GM12878 (cell line): Measurements from ENCODE around the gene CASP8AP2. TPM values are rescaled to one million over a fixed set of nuclear protein-coding genes. Genes with fewer than 3 reads are reported as not detected.
"Not testable (repeated sequence)": the region's sequence is repeated elsewhere in the genome, so short reads cannot be mapped to it uniquely, and the experiment has no call there.

Experiments
- ATAC-seq: fragments of 200-7000 bp; cut with Tn5 transposase; 3 replicates; pipeline ENCODE4 v1.9.1; 2020; ENCODE audit warnings: mild to moderate bottlenecking, moderate library complexity
- BruUV-seq: library from RNA; stranded (reverse); fragments of 400-500 nt; replicated peaks from 2 replicates; lab custom pipeline; 2021; lab: Mats Ljungman, UMichigan
- CTCF ChIA-PET: fragments of 300-600 bp; sonication (Branson Sonifier 250); formaldehyde crosslinking; extraction: SDS; loops from one replicate; lab custom pipeline; 2021; ENCODE audit warnings: inconsistent platforms; lab: Yijun Ruan, JAX
- POLR2A ChIA-PET: fragments of 350-600 bp; formaldehyde crosslinking; extraction: SDS; loops from one replicate; lab custom pipeline; 2021; ENCODE audit warnings: inconsistent platforms; lab: Charles Lee
- RAD21 ChIA-PET: fragments of 300-600 bp; sonication (Branson Sonifier 250); formaldehyde crosslinking; loops from one replicate; lab custom pipeline; 2023; ENCODE audit warnings: antibody characterized with exemption; ENCODE audit not compliant: unreplicated experiment; lab: Charles Lee
- SMC1A ChIA-PET: fragments of 300-600 bp; sonication (Branson Sonifier 250); formaldehyde crosslinking; loops from one replicate; lab custom pipeline; 2023; ENCODE audit not compliant: unreplicated experiment, uncharacterized antibody; lab: Charles Lee
- DNase-seq: peaks from one replicate; pipeline ENCODE4 v3.0.0-alpha.2; 2011; ENCODE audit warnings: low read depth, low spot score
- FAIRE-seq: peaks from 3 replicates; lab custom pipeline; 2011; peaks lifted over from hg19 to GRCh38; lab: Jason Lieb, UNC
- H2AFZ ChIP-seq: 2 replicates; pipeline ENCODE4 v1.6.0; 2011; ENCODE audit warnings: low read depth, low read length, control low read depth; ENCODE audit not compliant: control insufficient read depth
- H3K27ac ChIP-seq: 2 replicates; pipeline ENCODE4 v1.5.1; 2011; ENCODE audit warnings: control low read depth; ENCODE audit not compliant: control insufficient read depth, insufficient read depth
- H3K27me3 ChIP-seq, 2 experiments: replicated peaks in 1 of 2; 2 replicates each; pipeline versions ENCODE4 v1.6.0 to v1.6.1; 2011; ENCODE audit warnings: low read length in 1 of 2; ENCODE audit not compliant: control insufficient read depth in 2 of 2, insufficient read depth in 2 of 2
- H3K36me3 ChIP-seq, 2 experiments: 2 replicates each; pipeline ENCODE4 v1.5.1; 2011; ENCODE audit warnings: low read length in 1 of 2; ENCODE audit not compliant: control insufficient read depth in 2 of 2, insufficient read depth in 2 of 2
- H3K4me1 ChIP-seq: 2 replicates; pipeline ENCODE4 v1.6.1; 2011; ENCODE audit warnings: mild to moderate bottlenecking, low read length, moderate library complexity, mixed read lengths; ENCODE audit not compliant: control insufficient read depth, insufficient read depth
- H3K4me2 ChIP-seq: 2 replicates; pipeline ENCODE4 v1.6.0; 2011; ENCODE audit warnings: control low read depth; ENCODE audit not compliant: control insufficient read depth, insufficient read depth
- H3K4me3 ChIP-seq: fragments of 200-600 bp; sonication (generic); 2 replicates; pipeline ENCODE4 v1.5.1; 2016
- H3K79me2 ChIP-seq: 2 replicates; pipeline ENCODE4 v1.6.0; 2011; ENCODE audit warnings: low read length; ENCODE audit not compliant: control insufficient read depth, insufficient read depth
- H3K9ac ChIP-seq: 2 replicates; pipeline ENCODE4 v1.8.0; 2011; ENCODE audit warnings: low read length, control low read depth, mixed read lengths; ENCODE audit not compliant: control insufficient read depth, insufficient read depth
- H3K9me3 ChIP-seq: replicated peaks from 3 replicates; pipeline ENCODE4 v1.5.1; 2011; ENCODE audit warnings: mild to moderate bottlenecking, low read length; ENCODE audit not compliant: control insufficient read depth, insufficient read depth
- H4K20me1 ChIP-seq: 2 replicates; pipeline ENCODE4 v1.6.0; 2011; ENCODE audit not compliant: control insufficient read depth, insufficient read depth
- IKZF2 ChIP-seq, 2 experiments: fragments of 450-650 bp; IDR thresholded peaks; 2 replicates each; pipeline ENCODE4 v1.6.1; 2017; ENCODE audit warnings: mild to moderate bottlenecking in 2 of 2, moderate library complexity in 2 of 2
- NR2C1 ChIP-seq: fragments of 450-650 bp; IDR thresholded peaks from 2 replicates; pipeline ENCODE4 v1.6.1; 2017; ENCODE audit warnings: antibody characterized with exemption, mild to moderate bottlenecking, moderate library complexity
- RAD51 ChIP-seq: fragments of 450-650 bp; IDR thresholded peaks from 2 replicates; pipeline ENCODE4 v1.6.1; 2016; ENCODE audit warnings: moderate library complexity, mild to moderate bottlenecking, inconsistent platforms
- WGBS: methylation state at CpG from one replicate; pipeline ENCODE4 v1.1.6; 2016; ENCODE audit warnings: low lambda C conversion rate; ENCODE audit not compliant: insufficient replicate concordance, insufficient coverage; ENCODE audit errors: missing lambda C conversion rate; 5-methylcytosine and 5-hydroxymethylcytosine counted together
- in situ Hi-C: fragments of 300-500 bp; cut with MboI; formaldehyde crosslinking; loops from 9 replicates; pipeline ENCODE4 v1.14.3; 2018; ENCODE audit warnings: mixed read lengths
- intact Hi-C: fragments of 100-400 bp; cut with micrococcal nuclease; formaldehyde crosslinking; loops from one replicate; pipeline ENCODE4 v1.14.2; 2022; ENCODE audit not compliant: unreplicated experiment
- polyA plus RNA-seq, 11 experiments: library from polyadenylated mRNA; depleted of rRNA in 4 of 11; unstranded in 6 of 11; stranded (reverse) in 5 of 11; fragments of >200 nt; fragmentation: Nextera tagmentation in 4 of 11; fragmentation: Illumina TruSeq in 1 of 11; extraction: Ambion mirVana in 4 of 11; extraction: Trizol in 1 of 11; gene quantifications; 1 replicate in 1 of 11; 2 replicates in 10 of 11; pipeline versions ENCODE4 v1.2.1 to v1.2.3, GENCODE V29; 2011 to 2016; ENCODE audit warnings: inconsistent platforms in 2 of 11, missing spikeins in 2 of 11, low read depth in 1 of 11
- total RNA-seq, 4 experiments: library from RNA; depleted of rRNA in 3 of 4; stranded (reverse); fragments of >200 nt in 3 of 4; fragmentation: Illumina TruSeq in 1 of 4; extraction: Trizol in 1 of 4; gene quantifications; 2 replicates each; pipeline versions ENCODE4 v1.2.1 to v1.2.3, GENCODE V29; 2013 to 2021
- TF ChIP-seq, protein P1 (sequence below): IDR thresholded peaks from 2 replicates; pipeline ENCODE4 v1.6.1; 2012; ENCODE audit warnings: low read depth, low read length, improper control_type of control experiment
- TF ChIP-seq, protein P2 (sequence below): IDR thresholded peaks from 2 replicates; pipeline ENCODE4 v1.6.1; 2011; ENCODE audit warnings: borderline replicate concordance, low read depth, mild to moderate bottlenecking, moderate library complexity, mixed read lengths, low read length; ENCODE audit not compliant: insufficient read depth; ENCODE audit errors: extremely low read length

The CASP8AP2 gene
- total and polyA plus RNA-seq, 10 of the 15 experiments (the other 5 are each of a cell fraction or from before 2014, with no cell fraction given): 11.1 to 28.7 (median 17.1) TPM

DNA sequence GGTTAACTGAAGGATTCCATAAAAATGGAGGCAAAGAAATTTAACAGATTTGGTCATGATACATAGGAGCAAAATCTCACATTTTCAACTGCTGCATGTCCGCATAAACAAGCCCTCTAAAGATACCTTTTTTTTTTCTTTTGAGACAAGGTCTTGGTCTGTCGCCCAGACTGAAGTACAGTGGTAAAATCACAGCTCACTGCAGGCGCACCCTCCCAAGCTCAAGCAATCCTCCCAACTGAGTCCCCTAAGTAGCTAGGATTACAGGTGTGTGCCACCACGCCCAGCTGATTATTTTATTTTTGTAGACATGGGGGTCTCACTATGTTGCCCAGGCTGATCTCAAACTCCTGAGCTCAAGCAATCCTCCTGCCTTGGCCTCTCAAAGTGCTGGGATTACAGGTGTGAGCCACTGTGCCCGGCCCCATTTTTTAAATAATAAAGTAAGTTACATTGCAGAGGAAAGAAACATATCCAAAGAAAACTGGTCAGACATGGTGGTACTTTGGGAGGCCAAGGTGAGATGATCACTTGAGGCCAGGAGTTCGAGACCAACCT, 23.8 kb upstream of the CASP8AP2 start:
- DNase-seq: no peak
- peaks cover 25% of the 10 kb centered on the region for H3K79me2 ChIP-seq
- no peak for FAIRE-seq
- no peak overlapping the region for H3K4me2 ChIP-seq
- POLR2A ChIA-PET: interaction anchor here (0.9 kb wide), 1 partner anchor 11 kb away, joined by 3 read pairs; no protein-coding TSS in a partner anchor
- RAD21 ChIA-PET: no interaction called here
- H3K4me1 ChIP-seq: no peaks in the 10 kb centered on the region
- BruUV-seq: no TSS peak
- SMC1A ChIA-PET: interaction anchor here (1.6 kb wide), 1 partner anchor 13 kb away, joined by 4 read pairs; no protein-coding TSS in a partner anchor
- ATAC-seq: no peak
- H3K9me3 ChIP-seq: no peaks in the 10 kb centered on the region
- H3K4me3 ChIP-seq: no peak overlapping the region
- no peaks in the 10 kb centered on the region for H3K27me3 ChIP-seq
- no peak overlapping the region for H3K27ac ChIP-seq
- H2AFZ ChIP-seq: no peak overlapping the region
- CTCF ChIA-PET: interaction anchor here (1.0 to 1.2 kb wide), 2 partner anchors 8 to 14 kb away, joined by 3 read pairs; partner anchors contain the start of gene MDN1
- H3K9ac ChIP-seq: no peak overlapping the region
- TF ChIP-seq NR2C1: no peak
- TF ChIP-seq, protein P1, sequence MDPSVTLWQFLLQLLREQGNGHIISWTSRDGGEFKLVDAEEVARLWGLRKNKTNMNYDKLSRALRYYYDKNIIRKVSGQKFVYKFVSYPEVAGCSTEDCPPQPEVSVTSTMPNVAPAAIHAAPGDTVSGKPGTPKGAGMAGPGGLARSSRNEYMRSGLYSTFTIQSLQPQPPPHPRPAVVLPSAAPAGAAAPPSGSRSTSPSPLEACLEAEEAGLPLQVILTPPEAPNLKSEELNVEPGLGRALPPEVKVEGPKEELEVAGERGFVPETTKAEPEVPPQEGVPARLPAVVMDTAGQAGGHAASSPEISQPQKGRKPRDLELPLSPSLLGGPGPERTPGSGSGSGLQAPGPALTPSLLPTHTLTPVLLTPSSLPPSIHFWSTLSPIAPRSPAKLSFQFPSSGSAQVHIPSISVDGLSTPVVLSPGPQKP: no peak
- TF ChIP-seq RAD51: no peak
- intact Hi-C loops (no loop called here), in situ Hi-C loops (no loop called here)
- no peaks in the 10 kb centered on the region for H4K20me1 ChIP-seq
- no peaks in the 10 kb centered on the region; a peak in 2 of 4 replicates for H3K36me3 ChIP-seq
- WGBS: 95% methylated on average over 6 of the region's 6 CpGs

DNA sequence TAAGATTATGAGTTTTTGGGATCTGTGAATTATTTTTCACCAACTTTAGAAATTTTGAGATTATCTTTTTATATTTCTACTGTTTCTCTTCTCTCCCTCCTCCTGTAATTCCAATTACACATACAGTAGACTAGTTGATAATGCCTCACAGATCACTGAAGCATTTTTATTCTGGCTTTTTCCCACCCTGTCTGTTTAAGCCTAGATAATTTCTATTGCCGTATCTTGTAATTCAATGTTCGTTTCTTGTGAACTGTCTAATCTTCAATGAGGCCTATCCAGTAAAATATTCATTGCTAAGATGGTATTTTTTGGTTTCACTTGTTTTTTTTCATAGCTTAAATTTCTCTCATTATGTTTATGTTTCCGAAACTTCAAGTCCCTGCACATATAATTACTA, 22.1 kb upstream of the CASP8AP2 start:
- intact Hi-C loops: no loop called here

DNA sequence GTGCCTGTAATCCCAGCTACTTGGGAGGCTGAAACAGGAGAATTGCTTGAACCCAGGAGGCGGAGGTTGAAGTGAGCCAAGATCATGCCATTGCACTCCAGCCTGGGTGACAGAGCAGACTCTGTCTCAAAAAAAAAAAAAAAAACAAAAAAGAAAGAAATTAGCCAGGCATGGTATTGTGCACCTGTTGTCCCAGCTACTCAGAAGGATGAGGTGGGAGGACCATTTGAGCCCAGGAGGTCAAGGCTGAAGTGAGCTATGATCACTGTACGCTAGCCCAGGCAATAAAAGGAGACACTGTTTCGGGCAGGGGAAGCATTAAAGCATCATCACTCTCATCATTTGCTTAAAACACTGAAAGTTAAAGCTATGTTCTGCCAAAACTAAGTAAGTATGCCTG, 16.3 kb upstream of the CASP8AP2 start:
- FAIRE-seq, RAD21 ChIA-PET, H4K20me1 ChIP-seq, H3K9ac ChIP-seq, H3K27me3 ChIP-seq, H3K36me3 ChIP-seq, H3K27ac ChIP-seq, DNase-seq, H3K4me3 ChIP-seq, H3K4me2 ChIP-seq, H2AFZ ChIP-seq, BruUV-seq, in situ Hi-C loops, H3K9me3 ChIP-seq, ATAC-seq: not testable (repeated sequence)
- ChIA-PET POLR2A (interaction anchor here (0.7 kb wide), 2 partner anchors 163 to 206 kb away, joined by 3 to 5 read pairs; no protein-coding TSS in a partner anchor), SMC1A (interaction anchor here (2.1 kb wide), 1 partner anchor 48 kb away, joined by 6 read pairs; no protein-coding TSS in a partner anchor), CTCF (interaction anchor here (0.6 to 0.7 kb wide), 6 partner anchors 8 to 183 kb away, joined by 3 to 4 read pairs (median 3); no protein-coding TSS in a partner anchor)
- Histone ChIP-seq H3K4me1 (peaks cover 10% of the 10 kb centered on the region; the same call in 1 of the 2 replicates), H3K79me2 (peaks cover 67% of the 10 kb centered on the region)
- intact Hi-C loops: loop anchor here (10.0 kb wide), 2 partner anchors 459 to 661 kb away; partner anchors contain the start of gene UBE2J1
- 97% methylated on average over 3 of the region's 3 CpGs for WGBS

More for the DNA sequence above, 22.1 kb upstream of the CASP8AP2 start:
- no peak overlapping the region for H3K4me2 ChIP-seq
- POLR2A ChIA-PET: no interaction called here
- CTCF ChIA-PET: interaction anchor here (1.4 kb wide), 1 partner anchor 12 kb away, joined by 7 read pairs; the partner anchor contains the start of gene MDN1
- H3K36me3 ChIP-seq: no peaks in the 10 kb centered on the region; a peak in 1 of 4 replicates
- H4K20me1 ChIP-seq: no peaks in the 10 kb centered on the region
- H3K9me3 ChIP-seq: no peaks in the 10 kb centered on the region
- BruUV-seq: no TSS peak
- ATAC-seq: no peak
- no peak overlapping the region for H2AFZ ChIP-seq
- RAD21 ChIA-PET: interaction anchor here (0.9 to 1.1 kb wide), 2 partner anchors 12 to 22 kb away, joined by 3 to 4 read pairs; partner anchors contain the start of genes CASP8AP2 and MDN1
- H3K27me3 ChIP-seq: no peaks in the 10 kb centered on the region
- H3K79me2 ChIP-seq: peaks cover 35% of the 10 kb centered on the region
- in situ Hi-C loops: no loop called here
- H3K9ac ChIP-seq: no peak overlapping the region
- no peaks in the 10 kb centered on the region for H3K4me1 ChIP-seq
- WGBS: 96% methylated on average over 3 of the region's 3 CpGs
- no peak for DNase-seq
- H3K4me3 ChIP-seq: no peak overlapping the region
- H3K27ac ChIP-seq: no peak overlapping the region
- no peak for TF ChIP-seq IKZF2 (IDR thresholded peaks at IDR 0.05)
- TF ChIP-seq, protein P2, sequence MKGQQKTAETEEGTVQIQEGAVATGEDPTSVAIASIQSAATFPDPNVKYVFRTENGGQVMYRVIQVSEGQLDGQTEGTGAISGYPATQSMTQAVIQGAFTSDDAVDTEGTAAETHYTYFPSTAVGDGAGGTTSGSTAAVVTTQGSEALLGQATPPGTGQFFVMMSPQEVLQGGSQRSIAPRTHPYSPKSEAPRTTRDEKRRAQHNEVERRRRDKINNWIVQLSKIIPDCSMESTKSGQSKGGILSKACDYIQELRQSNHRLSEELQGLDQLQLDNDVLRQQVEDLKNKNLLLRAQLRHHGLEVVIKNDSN: no peak
- SMC1A ChIA-PET: interaction anchor here (0.6 kb wide), 1 partner anchor 126 kb away, joined by 3 read pairs; no protein-coding TSS in a partner anchor
- no peak for FAIRE-seq
